Suprapubic skin (tissue), 3 donors: ENCODE measurements around the gene NUDT6.

Source experiments
- POLR2A ChIP-seq, 2 donors: fragments of 450-650 bp; IDR thresholded peaks; one replicate each; pipeline ENCODE4 v1.6.1; 2017; ENCODE audit warnings: antibody characterized with exemption in 2 of 2, mild to moderate bottlenecking in 2 of 2, moderate library complexity in 2 of 2
- TF ChIP-seq, protein P1 (sequence below), 2 donors: fragments of 200-600 bp in 1 of 2; fragments of 450-650 bp in 1 of 2; sonication (generic) in 1 of 2; IDR thresholded peaks; one replicate each; pipeline ENCODE4 v1.5.1; 2016 to 2019; ENCODE audit warnings: antibody characterized with exemption in 2 of 2, mild to moderate bottlenecking in 1 of 2, moderate library complexity in 1 of 2

DNA sequence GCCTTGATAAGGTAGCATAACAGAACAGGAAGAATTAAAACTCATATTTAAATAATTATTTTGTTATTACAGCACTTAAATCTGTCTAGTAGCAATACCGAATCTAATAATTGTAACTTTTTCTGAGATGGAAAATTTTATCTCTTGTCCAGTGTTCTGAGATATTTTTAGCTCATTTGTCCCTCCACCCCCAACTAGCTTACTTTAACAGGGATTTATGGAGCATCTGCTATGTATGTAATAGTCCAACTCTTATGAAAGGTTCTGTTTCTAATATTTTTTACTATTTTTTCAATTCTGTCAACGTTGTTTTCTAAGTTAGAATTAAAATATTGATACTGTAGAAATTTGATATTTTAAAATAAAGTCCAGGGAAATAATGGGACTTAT is 38.2 kb upstream of the NUDT6 start:
- TF ChIP-seq, protein P1, sequence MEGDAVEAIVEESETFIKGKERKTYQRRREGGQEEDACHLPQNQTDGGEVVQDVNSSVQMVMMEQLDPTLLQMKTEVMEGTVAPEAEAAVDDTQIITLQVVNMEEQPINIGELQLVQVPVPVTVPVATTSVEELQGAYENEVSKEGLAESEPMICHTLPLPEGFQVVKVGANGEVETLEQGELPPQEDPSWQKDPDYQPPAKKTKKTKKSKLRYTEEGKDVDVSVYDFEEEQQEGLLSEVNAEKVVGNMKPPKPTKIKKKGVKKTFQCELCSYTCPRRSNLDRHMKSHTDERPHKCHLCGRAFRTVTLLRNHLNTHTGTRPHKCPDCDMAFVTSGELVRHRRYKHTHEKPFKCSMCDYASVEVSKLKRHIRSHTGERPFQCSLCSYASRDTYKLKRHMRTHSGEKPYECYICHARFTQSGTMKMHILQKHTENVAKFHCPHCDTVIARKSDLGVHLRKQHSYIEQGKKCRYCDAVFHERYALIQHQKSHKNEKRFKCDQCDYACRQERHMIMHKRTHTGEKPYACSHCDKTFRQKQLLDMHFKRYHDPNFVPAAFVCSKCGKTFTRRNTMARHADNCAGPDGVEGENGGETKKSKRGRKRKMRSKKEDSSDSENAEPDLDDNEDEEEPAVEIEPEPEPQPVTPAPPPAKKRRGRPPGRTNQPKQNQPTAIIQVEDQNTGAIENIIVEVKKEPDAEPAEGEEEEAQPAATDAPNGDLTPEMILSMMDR (IDR thresholded peaks at IDR 0.05) = no peak
- no peak for TF ChIP-seq POLR2A (IDR thresholded peaks at IDR 0.05)
